GM23338 (cell line): ENCODE measurements around the gene WBP11. TPM values are rescaled to one million over a fixed set of nuclear protein-coding genes. Genes with fewer than 3 reads are reported as not detected.

Experiments used
- CREB1 ChIP-seq: fragments of 250-450 bp; sonication (Bioruptor Pico); IDR thresholded peaks from 2 replicates; pipeline ENCODE4 v1.5.0; 2020; ENCODE audit warnings: low read depth, mild to moderate bottlenecking, moderate library complexity
- CTCF ChIP-seq, 2 experiments: fragments of 200-600 bp in 1 of 2; sonication (generic) in 1 of 2; conservative IDR thresholded peaks; 2 replicates each; pipeline versions ENCODE4 v1.5.1 to v1.6.1; 2016 to 2017; ENCODE audit warnings: antibody characterized with exemption in 2 of 2, low read depth in 2 of 2, mild to moderate bottlenecking in 2 of 2, moderate library complexity in 1 of 2
- EZH2 ChIP-seq: fragments of 200-600 bp; sonication (generic); IDR thresholded peaks from one replicate; pipeline ENCODE4 v1.8.0; 2017; ENCODE audit warnings: antibody characterized with exemption, mild to moderate bottlenecking, low read depth; ENCODE audit not compliant: unreplicated experiment
- JUNB ChIP-seq: IDR thresholded peaks from one replicate; pipeline ENCODE4 v1.6.1; 2016; ENCODE audit warnings: antibody characterized with exemption; ENCODE audit not compliant: unreplicated experiment
- NANOG ChIP-seq: IDR thresholded peaks from 2 replicates; pipeline ENCODE4 v1.6.1; 2016; ENCODE audit warnings: antibody characterized with exemption, borderline replicate concordance
- POLR2AphosphoS5 ChIP-seq: IDR thresholded peaks from 2 replicates; pipeline ENCODE4 v1.6.1; 2016; ENCODE audit warnings: antibody characterized with exemption, low read depth
- STAT1 ChIP-seq: IDR thresholded peaks from one replicate; pipeline ENCODE4 v1.6.1; 2016; ENCODE audit warnings: antibody characterized with exemption; ENCODE audit not compliant: unreplicated experiment
- ZNF114 ChIP-seq: fragments of 250-450 bp; sonication (Bioruptor Pico); IDR thresholded peaks from 2 replicates; pipeline ENCODE4 v1.5.0; 2020; ENCODE audit warnings: mild to moderate bottlenecking, moderate library complexity
- ZNF331 ChIP-seq: fragments of 250-450 bp; sonication (Bioruptor Pico); IDR thresholded peaks from 2 replicates; pipeline ENCODE4 v1.5.0; 2020; ENCODE audit warnings: low read depth, mild to moderate bottlenecking, moderate library complexity
- ZNF462 ChIP-seq: fragments of 250-450 bp; sonication (Bioruptor Pico); IDR thresholded peaks from 2 replicates; pipeline ENCODE4 v1.5.0; 2020; ENCODE audit warnings: mild to moderate bottlenecking, moderate library complexity
- polyA plus RNA-seq: library from polyadenylated mRNA; unstranded; fragments of >200 nt; fragmentation: Nextera tagmentation; extraction: Ambion mirVana; gene quantifications from 2 replicates; pipeline ENCODE4 v1.2.1, GENCODE V29; 2016
- total RNA-seq: library from RNA; depleted of rRNA; stranded (reverse); fragments of >200 nt; shearing (Covaris generic); gene quantifications from 2 replicates; pipeline ENCODE4 v1.2.3, GENCODE V29; 2014

The WBP11 gene
- total and polyA plus RNA-seq, 2 experiments from 2014 or later, result 57.1 to 148 TPM

GRCh38 chr12:14802247-14802646 is 1.0 kb downstream of the WBP11 start (continued):
- TF ChIP-seq ZNF462 (CRISPR knock-in tag) (no peak), ZNF114 (CRISPR knock-in tag) (no peak), CTCF (conservative IDR thresholded peaks at IDR 0.05; ENCODE audit: low read depth in 2 of 2) (no peak), NANOG (no peak), CREB1 (CRISPR knock-in tag) (no peak), STAT1 (no peak), JUNB (no peak), POLR2AphosphoS5 (no peak), EZH2 (no peak), ZNF331 (no peak)
